Neural cell (in vitro differentiated cells): ENCODE data around the gene ACTN4.

Experiments used
- EP300 ChIP-seq: fragments of 450-650 bp; conservative IDR thresholded peaks from 2 replicates; pipeline ENCODE4 v1.6.1; 2014; ENCODE audit warnings: antibody characterized with exemption, mild to moderate bottlenecking, moderate library complexity; ENCODE audit not compliant: poor library complexity, severe bottlenecking
- EZH2 ChIP-seq: fragments of 200-600, 300-800 bp; shearing (Covaris generic), sonication (generic); IDR thresholded peaks from 2 replicates; pipeline ENCODE4 v1.6.1; 2014; ENCODE audit warnings: antibody characterized with exemption, low read length, borderline replicate concordance, mild to moderate bottlenecking; ENCODE audit not compliant: insufficient read depth, poor library complexity, severe bottlenecking
- TF ChIP-seq, protein P1 (sequence below): fragments of 450-650 bp; IDR thresholded peaks from 2 replicates; pipeline ENCODE4 v1.5.1; 2014; ENCODE audit warnings: antibody characterized with exemption, mild to moderate bottlenecking, moderate library complexity; ENCODE audit not compliant: poor library complexity, severe bottlenecking

DNA sequence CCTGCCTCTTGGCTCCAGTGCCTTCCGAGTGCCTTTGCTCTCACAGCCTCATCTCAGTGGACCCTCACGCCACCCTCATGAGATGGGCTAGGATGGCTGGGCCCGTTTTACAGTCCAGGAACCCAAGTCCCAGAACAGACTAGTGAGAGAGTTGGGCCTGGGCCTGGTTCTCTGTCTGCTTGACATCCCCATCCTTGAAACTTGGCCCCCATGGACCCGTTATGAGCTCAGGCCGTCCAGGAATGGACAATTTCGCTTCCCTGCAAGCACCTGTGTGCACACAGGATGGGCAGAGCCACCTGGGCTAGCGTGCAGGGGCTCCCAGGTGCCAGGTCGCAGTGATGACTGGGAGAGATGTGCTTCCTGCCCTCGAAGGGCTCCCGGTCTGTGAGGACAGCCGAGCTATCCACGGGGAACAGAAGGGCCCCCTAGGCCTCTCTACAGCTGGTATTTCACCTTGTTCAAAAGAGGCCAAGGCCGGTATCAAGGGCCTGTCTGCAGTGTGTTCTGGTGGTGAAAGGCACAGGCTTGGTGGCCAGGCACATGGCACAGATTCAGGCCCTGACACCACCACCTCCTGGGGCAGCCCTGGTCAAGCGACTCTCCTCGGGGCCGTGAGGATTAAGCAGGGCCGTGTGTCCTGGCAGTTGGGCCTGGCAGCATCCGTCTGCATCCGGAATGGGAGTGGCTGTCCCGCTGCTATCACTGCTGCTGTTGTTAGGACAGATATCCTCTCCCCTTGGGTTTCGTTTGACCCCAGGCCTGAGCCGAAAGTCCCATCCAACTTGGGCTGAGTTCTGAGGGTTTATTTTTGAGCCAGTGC, 58.0 kb downstream of the ACTN4 start:
- no peak for TF ChIP-seq EP300
- no peak for TF ChIP-seq EZH2
- TF ChIP-seq, protein P1, sequence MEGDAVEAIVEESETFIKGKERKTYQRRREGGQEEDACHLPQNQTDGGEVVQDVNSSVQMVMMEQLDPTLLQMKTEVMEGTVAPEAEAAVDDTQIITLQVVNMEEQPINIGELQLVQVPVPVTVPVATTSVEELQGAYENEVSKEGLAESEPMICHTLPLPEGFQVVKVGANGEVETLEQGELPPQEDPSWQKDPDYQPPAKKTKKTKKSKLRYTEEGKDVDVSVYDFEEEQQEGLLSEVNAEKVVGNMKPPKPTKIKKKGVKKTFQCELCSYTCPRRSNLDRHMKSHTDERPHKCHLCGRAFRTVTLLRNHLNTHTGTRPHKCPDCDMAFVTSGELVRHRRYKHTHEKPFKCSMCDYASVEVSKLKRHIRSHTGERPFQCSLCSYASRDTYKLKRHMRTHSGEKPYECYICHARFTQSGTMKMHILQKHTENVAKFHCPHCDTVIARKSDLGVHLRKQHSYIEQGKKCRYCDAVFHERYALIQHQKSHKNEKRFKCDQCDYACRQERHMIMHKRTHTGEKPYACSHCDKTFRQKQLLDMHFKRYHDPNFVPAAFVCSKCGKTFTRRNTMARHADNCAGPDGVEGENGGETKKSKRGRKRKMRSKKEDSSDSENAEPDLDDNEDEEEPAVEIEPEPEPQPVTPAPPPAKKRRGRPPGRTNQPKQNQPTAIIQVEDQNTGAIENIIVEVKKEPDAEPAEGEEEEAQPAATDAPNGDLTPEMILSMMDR = no peak
